ENCODE data around the gene ADO.

DNA sequence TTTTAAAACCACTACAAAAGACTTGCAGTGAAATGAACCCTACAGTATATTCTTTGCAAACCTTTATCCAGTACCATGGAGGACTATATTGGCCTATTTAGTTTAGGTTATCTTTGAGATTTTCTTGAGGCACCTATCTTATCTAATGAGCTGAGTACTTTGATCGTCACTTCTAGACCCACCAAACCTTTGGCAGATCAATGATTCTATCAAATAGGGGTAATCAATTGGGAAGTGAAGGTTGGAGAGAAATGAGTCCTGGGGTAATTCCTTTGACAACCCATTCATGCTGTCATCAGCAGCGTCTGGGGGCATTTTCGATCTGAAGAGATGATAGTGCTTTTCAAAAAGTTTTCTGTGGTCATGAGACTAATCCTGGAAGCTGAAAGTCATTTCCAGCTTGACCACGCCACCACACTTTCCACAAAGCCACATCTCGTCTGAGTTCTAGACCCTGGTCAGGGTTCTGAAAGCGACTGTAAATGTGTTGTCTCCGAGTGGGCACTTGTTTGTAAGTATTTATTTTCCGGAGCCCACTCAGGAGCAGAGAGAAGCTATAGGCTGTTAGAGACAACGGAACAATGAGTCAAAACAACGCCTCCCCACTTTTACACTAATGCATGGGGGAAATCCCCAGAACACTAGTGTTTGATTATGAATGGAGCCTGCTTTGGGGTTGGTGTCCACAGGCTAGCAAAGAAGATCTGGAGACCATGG is 6.8 kb downstream of the ADO start:
- TF ChIP-seq, protein P1, sequence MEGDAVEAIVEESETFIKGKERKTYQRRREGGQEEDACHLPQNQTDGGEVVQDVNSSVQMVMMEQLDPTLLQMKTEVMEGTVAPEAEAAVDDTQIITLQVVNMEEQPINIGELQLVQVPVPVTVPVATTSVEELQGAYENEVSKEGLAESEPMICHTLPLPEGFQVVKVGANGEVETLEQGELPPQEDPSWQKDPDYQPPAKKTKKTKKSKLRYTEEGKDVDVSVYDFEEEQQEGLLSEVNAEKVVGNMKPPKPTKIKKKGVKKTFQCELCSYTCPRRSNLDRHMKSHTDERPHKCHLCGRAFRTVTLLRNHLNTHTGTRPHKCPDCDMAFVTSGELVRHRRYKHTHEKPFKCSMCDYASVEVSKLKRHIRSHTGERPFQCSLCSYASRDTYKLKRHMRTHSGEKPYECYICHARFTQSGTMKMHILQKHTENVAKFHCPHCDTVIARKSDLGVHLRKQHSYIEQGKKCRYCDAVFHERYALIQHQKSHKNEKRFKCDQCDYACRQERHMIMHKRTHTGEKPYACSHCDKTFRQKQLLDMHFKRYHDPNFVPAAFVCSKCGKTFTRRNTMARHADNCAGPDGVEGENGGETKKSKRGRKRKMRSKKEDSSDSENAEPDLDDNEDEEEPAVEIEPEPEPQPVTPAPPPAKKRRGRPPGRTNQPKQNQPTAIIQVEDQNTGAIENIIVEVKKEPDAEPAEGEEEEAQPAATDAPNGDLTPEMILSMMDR (IDR thresholded peaks at IDR 0.05) = no peak
- no peak for TF ChIP-seq POLR2A (IDR thresholded peaks at IDR 0.05)
- TF ChIP-seq POLR2AphosphoS5 (IDR thresholded peaks at IDR 0.05) = no peak
- no peak for TF ChIP-seq EP300 (IDR thresholded peaks at IDR 0.05; ENCODE audit: low read depth)

Data from transverse colon (tissue), 4 donors.